Raji (cell line): ENCODE measurements around the gene DHRSX.

ENCODE experiments used
- POLR2A ChIP-seq: IDR thresholded peaks from 2 replicates; pipeline ENCODE4 v1.6.1; 2011; ENCODE audit warnings: low read depth, low read length, control low read depth; ENCODE audit not compliant: insufficient read depth

DHRSX gene

DNA sequence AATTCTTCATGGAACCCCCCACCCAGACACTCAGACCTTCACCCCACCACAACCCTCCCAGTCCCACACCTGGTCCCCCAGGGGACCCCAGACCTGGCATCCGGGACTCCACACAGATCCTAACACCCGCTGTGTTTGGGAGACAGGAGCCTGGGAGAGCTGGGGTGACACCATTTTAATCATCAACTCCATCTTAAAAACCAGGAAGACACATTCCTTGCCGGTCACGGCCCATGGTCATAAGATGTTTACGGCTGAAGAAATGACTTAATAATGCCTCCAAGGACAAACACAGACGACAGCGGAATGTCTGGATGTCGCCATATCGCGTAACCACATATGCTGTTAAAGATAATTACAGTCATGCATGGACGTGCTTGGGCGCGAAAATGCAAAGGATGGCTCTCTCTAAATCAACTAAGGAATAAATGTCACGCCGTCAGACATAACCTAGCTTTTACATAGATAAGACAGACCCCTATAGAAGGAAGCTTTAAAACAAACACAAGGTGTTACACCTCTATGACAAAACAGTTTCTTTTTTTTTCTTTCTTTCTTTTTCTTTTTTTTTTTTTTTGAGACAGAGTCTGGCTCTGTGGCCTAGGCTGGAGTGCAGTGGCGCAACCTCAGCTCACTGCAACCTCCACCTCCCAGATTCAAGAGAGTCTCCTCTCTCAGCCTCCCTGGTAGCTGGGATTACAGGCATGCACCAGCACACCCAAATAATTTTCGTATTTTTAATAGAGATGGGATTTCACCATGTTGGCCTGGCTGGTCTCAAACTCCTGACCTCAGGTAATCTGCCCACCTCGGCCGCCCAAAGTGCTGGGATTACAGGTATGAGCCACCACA, 2.1 kb upstream of the DHRSX start:
- TF ChIP-seq POLR2A, result no peak

DNA sequence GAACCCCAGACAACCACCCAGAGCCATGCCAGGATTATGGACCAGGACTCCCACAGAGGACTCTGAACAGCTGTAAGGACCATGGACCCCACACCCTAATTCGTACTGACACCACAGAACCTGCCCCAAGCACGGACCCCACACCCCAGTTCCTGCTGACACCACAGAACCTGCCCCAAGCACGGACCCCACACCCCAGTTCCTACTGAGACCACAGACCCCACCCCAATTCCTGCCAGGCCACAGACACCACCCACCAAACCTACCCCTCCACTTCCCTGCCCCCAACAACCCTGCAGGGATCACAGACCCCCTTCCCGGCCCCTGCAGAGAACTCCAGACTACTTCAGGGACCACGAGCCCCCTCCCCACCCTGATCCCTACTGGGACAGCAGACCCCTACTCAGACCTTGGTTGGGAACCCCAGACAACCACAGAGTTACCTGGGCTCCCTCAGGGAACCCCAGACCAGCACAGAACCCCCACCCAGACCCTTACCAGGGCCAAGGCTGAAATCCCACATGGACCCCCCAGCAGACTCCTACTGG, 1.4 kb upstream of the DHRSX start:
- no peak for TF ChIP-seq POLR2A

DNA sequence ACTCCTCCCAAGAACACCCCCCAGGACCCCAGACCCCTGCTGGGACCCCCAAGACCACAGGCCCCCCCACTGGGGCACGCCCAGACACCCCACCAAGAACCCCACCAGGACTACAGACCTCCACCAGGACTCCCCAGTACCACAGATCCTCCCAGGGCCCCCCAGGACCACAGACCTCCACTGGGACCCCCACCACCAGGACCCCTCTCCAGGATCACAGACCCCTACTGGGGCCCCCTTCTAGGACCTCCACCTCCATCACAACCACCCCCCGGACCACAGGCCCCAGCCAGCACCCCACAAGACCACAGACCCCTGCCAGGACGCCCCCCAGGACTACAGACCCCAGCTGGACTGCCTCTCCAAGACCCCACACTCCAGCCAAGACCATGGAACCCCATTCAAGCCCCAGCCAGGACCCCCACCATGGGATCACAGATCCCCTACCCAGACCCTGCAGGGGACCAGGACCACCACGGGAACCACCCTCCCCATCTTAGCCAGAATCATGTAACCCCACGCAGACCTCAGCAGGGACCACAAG, 855 bp upstream of the DHRSX start:
- TF ChIP-seq POLR2A, result no peak

DNA sequence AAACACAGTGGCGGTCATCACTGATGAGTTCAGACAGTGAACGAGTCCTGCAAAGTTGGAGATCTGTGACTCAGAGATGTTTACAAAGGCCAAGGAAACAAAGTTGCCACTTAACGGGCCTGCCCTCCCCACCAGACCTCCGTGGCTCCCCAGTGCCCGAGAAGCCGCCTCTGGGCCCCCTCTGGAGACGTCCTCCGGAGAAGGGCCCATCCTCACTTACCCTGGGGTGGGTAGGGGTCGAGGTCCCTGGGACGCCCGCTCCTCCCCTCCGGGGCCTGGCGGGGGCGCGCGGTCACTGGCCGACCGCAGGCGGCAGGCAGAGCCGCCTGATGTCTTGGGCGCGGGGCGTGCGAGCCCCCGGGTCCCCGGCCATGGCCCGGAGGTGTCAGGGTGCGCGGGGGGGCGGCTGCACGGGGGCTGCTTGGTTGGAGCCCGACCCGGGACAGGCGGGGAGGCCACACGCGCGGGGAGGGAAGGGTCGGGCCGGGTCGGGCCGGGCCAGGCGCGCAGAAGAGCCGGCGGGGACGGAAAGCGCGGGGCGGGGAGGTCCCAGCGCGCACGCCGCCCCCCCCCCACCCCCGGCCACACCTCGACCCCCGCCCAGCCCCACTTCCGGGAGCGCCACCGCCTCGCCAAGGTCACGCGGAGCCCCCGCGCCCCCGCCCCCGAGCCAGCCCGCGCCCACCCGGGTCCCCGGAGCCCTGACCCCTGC, 529 bp downstream of the DHRSX start:
- peak; percentile 7; the same call in 1 of the 2 replicates for TF ChIP-seq POLR2A

DNA sequence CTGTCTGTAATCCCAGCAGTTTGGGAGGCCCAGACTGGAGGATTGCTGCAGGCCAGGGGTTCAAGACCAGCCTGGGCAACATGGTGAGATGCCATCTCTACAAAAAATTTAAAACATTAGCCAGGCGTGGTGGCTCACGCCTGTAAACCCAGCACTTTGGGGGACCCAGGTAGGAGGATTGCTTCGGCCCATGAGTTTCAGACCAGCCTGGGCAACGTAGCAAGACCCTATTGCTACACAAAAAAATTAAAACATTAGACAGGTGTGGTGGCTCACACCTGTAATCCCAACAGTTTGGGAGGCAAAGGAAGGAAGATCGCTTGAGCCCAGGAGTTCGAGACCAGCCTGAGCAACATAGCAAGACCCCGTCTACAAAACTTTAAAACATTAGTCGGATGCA, 1.3 kb downstream of the DHRSX start:
- TF ChIP-seq POLR2A, result no peak

DNA sequence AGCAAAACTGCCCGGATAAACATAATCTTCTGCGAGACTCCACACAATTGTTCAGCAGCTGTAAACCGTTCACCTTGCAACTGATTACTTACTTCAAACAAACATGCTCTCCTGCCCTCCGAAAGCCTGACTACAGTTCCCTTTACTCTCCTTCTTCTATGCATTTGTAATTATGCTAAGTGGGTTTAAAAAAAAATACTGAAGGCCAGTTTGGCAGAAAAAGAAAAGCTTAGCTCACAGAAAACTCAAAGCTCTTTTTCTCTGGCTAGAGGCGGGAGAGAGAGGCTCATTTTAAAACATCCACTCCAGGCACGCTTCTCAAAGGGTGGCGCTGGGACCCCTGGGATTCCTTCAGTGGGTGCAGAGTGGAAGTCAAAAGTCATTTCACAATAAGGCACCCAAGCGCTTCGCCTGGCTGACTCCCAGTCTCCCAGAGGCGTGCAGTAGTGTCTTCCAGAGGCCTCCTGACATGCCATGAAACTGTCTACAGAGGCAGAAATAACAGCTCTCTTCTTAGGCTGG, 1.9 kb downstream of the DHRSX start:
- no peak for TF ChIP-seq POLR2A

DNA sequence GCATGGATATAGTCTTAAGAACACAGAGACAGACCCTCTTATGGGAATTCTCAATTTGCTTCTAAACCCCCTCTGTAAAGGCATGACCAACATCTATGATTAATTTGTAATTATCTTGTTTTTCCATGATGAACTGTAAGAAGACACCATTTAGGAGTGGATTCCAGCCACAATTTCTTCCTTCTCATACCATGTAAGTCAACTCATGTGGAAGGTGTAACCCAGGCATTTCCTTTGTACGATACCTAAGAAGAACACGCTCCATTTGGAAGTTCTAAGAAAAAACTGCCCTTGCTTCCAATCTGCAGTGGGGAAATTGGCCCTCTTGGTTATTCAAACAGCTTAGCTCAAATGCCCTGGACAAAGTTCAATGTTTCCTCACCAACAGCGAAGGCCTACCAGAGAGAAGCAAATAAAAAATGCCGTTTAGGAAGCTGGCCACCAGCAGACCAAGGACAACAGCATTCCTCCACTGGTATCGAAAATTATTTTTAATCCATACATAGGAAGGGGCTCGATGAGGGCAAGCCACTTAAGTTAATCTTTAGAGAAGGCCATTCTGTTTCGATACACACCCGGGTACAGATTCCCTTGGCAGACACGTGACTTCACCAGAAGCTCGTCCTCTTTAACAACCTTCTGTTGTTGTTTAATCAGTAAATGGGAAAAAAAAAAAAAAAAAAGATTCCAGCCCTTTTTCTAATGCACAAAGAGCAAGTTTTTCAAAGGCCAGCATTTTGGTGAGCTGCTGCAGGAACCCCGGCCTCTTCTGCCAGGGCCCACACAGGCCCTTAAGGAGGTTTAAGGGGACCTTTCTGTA, 2.6 kb downstream of the DHRSX start:
- TF ChIP-seq POLR2A, result no peak

DNA sequence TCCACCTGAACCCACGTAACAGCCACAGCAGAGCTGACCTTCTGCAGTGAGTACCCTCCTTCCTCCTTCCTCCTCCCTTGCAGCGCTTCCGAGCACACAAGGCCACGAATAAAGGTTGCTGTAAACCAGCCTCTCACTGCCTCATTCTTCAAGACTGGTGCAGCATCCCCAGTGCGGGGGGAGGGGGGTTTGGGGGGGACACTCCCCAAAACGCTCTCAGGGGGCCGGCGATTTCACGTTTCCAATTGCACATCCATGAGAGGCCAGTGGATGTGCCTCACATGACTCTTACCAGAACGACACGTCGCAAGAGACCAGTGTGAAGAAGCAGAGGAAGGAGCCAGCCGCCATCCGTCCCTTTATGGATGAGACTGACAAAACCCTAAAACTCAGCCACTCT, 5.2 kb downstream of the DHRSX start:
- TF ChIP-seq POLR2A, result no peak

DNA sequence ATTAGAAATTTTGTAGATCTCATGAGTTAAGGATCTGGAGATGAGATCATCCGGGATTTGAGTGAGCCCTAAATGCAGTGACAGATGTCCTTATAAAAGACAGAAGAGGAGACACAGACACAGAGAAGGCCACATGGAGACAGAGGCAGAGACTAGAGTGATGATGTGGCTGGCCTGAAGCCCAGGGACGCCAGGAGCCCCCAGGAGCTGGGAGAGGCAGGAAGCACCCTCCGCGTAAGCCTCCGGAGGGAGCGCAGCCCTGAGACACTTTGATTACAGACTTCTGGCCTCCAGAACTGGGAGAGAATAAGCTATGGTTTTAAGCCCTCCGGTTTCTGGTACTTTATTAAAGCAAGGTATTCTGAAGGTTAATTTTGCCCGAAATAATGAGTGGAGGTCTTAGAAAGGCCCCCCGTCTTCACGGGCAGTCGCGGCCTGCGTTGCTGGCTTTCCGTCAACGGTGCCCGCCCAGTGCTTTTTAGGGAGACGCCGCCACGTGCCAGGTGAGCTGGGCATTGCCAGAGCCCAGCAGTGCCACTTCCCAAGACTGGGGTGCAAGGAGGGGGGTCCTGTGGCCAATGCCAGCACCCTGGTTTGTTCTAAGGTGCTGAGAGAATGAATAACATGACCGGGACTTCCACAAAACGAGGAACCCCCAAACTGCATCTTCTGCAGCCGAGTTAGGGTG, 8.1 kb downstream of the DHRSX start:
- TF ChIP-seq POLR2A, result no peak

DNA sequence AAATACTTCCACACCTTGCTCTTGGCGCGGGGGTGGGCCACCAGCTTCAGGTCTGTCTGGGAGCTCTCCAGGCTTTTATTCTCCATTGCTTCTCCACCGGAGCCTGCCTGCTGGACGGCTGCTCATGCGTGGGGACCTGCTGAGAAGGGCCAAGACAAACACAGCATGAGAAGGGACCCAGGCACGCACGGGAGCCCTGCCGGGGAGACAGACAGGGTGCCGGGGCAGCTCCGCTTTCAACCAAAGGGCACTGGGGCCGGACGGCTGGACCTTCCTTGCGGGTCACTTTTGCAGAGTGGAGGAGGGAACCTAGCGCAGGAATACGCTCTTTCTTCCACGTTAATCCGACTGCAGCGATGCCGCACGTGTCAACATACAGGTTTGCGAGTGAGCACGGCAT, 10.1 kb downstream of the DHRSX start:
- TF ChIP-seq POLR2A, result no peak

DNA sequence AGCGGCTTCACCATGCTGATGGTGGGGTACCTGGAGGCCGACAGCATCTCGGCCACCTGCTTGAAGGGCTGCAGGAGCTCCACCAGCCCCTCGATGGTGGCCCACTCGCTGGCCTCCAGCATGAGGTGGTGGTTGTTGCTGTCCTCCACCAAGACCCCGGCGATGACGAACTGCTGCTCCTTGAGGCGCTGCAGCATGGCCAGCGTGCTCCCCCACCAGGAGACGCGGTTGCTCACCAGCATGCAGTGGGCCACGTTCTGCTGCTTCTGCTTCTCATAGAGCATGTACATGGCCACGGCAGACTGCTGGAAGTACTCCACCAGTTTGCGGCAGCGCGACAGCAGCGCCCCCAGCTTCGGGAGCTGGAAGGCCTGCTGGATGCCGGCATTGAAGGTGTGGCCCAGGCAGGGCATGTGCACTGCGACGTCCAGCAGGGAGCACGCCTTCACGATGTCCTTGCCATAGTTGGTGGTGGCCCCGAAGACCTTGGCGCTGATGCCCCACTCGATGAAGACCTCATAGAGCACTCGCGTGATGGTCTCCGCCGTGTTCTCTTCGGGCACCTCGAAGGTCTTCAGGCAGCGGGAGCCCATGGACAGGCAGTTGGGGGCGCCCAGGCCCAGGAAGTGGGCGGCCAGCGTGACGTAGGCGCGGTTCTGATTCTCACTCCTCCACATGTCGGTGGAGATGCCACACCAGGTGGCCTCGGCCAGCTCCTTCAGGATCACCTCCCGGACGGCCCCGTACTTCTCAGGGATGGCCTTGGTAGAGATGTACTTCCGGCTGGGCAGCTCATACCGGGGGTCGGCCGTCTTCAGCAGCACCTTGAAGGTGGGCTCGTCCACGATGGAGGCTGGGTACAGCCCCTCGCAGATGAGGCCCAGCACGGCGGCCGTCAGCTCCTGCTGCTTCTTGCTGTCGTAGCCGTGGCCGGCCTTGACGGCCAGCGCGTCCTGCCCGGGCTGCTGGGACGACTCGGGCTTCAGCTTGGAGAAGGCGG, 11.0 kb downstream of the DHRSX start:
- no peak for TF ChIP-seq POLR2A

DNA sequence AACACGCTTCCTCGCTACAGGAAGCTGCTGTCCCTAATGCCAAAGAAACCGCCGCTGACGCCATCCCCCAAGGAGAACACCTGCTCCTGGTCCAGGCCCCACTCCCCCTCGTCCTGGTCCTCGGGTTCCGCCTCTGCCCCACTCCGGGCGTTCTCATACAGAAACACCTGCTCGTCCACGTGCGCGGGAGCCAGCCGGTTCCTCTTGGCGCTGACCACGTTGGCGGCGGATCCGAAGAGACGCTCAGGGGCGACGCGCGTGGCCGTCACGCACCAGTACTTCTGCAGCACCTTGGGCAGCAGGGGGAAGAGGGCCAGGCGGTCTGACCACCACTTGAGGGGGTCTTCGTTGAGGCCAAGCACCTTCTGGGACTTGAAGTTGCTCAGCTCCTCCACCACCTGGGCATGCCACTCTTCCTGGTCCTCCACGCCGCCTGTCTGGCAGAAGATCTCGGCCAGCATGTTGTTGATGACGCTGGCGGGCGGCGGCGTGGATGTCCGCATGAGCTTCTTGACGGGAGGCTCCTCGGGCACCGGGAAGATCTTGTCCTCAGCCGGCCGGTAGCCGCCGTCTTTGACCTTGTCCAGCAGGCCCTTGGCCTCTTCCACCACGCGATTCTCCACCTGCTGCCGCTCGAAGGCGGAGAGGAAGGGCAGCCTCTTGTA, 12.0 kb downstream of the DHRSX start:
- no peak for TF ChIP-seq POLR2A
